ENCODE results near the gene RNLS.

- TF ChIP-seq POLR2A (IDR thresholded peaks at IDR 0.05; ENCODE audit: low read depth, low read length) = no peak
- TF ChIP-seq TAF1 (IDR thresholded peaks at IDR 0.05; ENCODE audit: borderline replicate concordance, low read depth, low read length) = no peak
- no peak for TF ChIP-seq POLR2AphosphoS5 (IDR thresholded peaks at IDR 0.05; ENCODE audit: low read depth, low read length)
Observed at GRCh38 chr10:88458209-88458608, 124.9 kb downstream of the RNLS start.
